Subcutaneous adipose tissue (tissue), 4 donors: ENCODE data around the gene CAMTA1. TPM values are rescaled to one million over a fixed set of nuclear protein-coding genes. Genes with fewer than 3 reads are reported as not detected.

Experiments
- CTCF ChIP-seq: fragments of 450-650 bp; IDR thresholded peaks from one replicate; pipeline ENCODE4 v1.5.1; 2016; ENCODE audit warnings: low read depth, mild to moderate bottlenecking, control low read depth, antibody characterized with exemption, moderate library complexity
- total RNA-seq, 4 donors: library from RNA; depleted of rRNA; stranded (reverse); fragments of >200 nt; gene quantifications; one replicate each; pipeline ENCODE4 v1.1.0, GENCODE V29; 2016

The CAMTA1 gene
- total RNA-seq, 4 donors from 2014 or later, result 58.6 to 82.5 (median 78.0) TPM

- no peak for TF ChIP-seq CTCF
These were observed 239.8 kb downstream of the CAMTA1 start for GRCh38 chr1:7025013-7025412.

- no peak for TF ChIP-seq CTCF
These were observed 240.9 kb downstream of the CAMTA1 start for GRCh38 chr1:7026169-7026568.

- TF ChIP-seq CTCF, result no peak
These were observed 247.7 kb downstream of the CAMTA1 start for GRCh38 chr1:7032992-7033391.

GRCh38 chr1:7036386-7036785 lies 251.1 kb downstream of the CAMTA1 start:
- no peak for TF ChIP-seq CTCF

GRCh38 chr1:7039590-7040220 lies 254.5 kb downstream of the CAMTA1 start:
- TF ChIP-seq CTCF, result no peak

- no peak for TF ChIP-seq CTCF
These were observed 255.9 kb downstream of the CAMTA1 start for GRCh38 chr1:7040969-7041695.

GRCh38 chr1:7042322-7043190 lies 257.3 kb downstream of the CAMTA1 start:
- TF ChIP-seq CTCF, result no peak
